Measurements from ENCODE around the gene NAV1.

The NAV1 gene

DNA sequence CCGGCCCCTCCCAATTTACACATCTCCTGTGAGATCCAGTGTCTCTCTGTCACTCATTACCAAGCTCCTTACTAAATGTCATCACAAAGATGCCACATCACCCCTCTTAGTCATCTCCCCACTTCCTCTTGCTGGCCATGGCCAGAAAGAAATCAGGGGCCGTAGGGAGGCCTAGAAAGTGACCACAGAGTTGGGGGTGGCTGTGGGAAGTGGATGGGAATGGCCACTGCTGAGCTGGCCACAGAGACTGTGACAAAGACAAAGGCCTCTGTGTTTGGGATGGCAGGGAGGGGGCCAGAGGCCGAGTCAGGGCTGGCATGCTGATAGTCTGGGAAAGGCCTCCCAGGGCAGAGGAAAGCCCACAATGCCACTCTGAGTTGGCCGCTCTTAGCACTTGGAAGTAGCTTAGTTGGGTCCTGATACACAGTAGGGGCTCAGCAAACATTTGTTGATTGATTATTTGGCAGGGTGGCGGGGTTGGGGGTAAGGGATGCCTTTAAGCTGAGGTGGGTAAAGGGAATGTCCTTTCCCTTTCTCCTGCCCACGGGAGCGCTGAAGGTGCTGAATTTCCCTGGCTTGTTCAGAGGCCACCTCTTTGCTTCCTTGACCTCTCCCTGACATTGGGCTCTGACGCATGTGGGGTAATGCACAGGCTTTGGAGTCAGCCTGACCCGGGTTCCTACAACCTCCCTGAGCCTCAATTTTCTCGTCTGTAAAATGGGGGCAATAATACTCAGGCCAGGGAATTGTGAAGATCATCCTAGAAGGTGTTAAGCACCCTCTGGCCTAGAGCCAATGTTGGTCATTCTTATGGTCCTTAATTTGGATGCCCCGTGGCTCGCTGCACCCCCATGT is 13.2 kb downstream of the NAV1 start:
- no peak for TF ChIP-seq Cebpa-rat (IDR thresholded peaks at IDR 0.05)
- peak overlapping the region; percentile 22 to 81 (median 60); a peak in 19 of 22 replicates for H3K27ac ChIP-seq
- peaks cover 0 to 44% (median 6%) of the 10 kb centered on the region in 11 experiments; a peak in 8 of 22 replicates for H3K36me3 ChIP-seq
- H3K9ac ChIP-seq = peak overlapping the region in 9 of 11 experiments; percentile 8 to 59 (median 40); a peak in 15 of 22 replicates
- no peak overlapping the region for H3K4me3 ChIP-seq
- H3K4me1 ChIP-seq = peaks cover 48 to 100% (median 83%) of the 10 kb centered on the region in 10 experiments
- H3K27me3 ChIP-seq = no peaks in the 10 kb centered on the region
- peaks cover 0 to 100% (median 47%) of the 10 kb centered on the region in 11 experiments; a peak in 17 of 22 replicates for H4K20me1 ChIP-seq
- H3K9me3 ChIP-seq (replicated peaks in 1 of 11) = no peaks in the 10 kb centered on the region
- peak overlapping the region; percentile 67 to 89 (median 80) for H3K4me2 ChIP-seq

DNA sequence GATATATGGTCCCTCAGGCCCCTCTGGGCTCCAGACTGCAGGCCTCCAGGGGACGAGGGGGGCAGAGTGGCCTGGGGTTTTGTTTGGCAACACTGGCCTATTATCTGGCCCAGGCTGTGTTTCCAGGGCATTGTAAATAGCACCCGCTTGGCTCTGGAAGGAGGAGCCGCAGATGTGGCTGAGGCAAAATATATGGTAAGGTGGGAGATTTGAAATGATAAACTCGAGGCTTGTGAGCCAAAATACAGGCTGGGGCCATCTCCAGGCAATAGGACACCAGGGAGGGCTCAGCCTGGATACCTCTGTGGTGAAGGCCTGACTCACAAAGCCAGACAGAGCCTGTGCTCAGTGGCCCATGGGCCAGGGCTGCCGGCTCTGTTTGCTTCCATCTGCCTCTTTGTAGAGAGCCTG is 14.0 kb downstream of the NAV1 start:
- no peak for TF ChIP-seq Cebpa-rat (IDR thresholded peaks at IDR 0.05)
- peaks cover 57 to 100% (median 89%) of the 10 kb centered on the region in 10 experiments for H3K4me1 ChIP-seq
- H3K27me3 ChIP-seq = no peaks in the 10 kb centered on the region

DNA sequence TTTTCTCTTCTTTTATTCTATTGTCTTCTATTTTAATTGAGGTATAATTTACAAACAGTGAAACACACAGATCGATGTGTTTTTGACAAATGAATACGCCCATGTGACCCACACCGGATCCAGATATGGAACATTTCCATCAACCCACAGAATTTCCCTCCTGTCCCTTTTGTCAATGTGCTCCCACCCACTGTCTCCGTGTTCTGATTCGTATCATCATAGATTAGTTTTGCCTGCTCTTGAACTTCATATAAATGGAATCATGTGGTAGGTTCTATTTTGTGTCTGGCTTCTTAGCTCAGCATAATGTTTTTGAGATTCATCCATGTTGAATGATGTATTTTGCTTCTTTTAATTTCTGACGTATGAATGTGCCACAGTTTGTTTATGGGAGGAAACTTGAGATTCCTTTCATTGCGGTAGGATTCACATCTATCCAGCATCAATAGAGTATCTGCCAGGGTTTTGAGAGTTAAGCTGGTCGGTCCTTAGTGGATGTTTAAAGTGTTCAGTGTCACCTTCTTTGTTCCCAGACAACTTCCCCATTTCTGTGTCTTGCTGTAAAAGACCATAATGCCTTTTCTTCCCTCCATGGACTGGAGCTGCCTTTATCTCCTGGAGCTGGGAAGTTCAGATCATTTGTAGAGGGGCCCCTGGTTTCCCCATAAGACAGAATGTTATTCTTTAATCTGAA is 14.7 kb downstream of the NAV1 start:
- Histone ChIP-seq H3K36me3 (peaks cover 0 to 31% (median 6%) of the 10 kb centered on the region in 11 experiments; a peak in 8 of 22 replicates), H3K4me3 (no peak overlapping the region), H4K20me1 (peaks cover 0 to 100% (median 59%) of the 10 kb centered on the region in 11 experiments; a peak in 17 of 22 replicates), H3K4me2 (peak overlapping the region; percentile 67 to 89 (median 80)), H3K9ac (peak overlapping the region; percentile 10 to 59 (median 40); a peak in 15 of 22 replicates), H3K27ac (peak overlapping the region in 10 of 11 experiments; percentile 35 to 81 (median 64); a peak in 20 of 22 replicates), H3K4me1 (peaks cover 57 to 96% (median 88%) of the 10 kb centered on the region in 10 experiments), H3K27me3 (no peaks in the 10 kb centered on the region), H3K9me3 (replicated peaks in 1 of 11) (no peaks in the 10 kb centered on the region)
- no peak for TF ChIP-seq Cebpa-rat (IDR thresholded peaks at IDR 0.05)

More for the DNA sequence above, 14.0 kb downstream of the NAV1 start:
- Histone ChIP-seq H3K9ac (peak overlapping the region; percentile 4 to 59 (median 40); a peak in 18 of 22 replicates), H3K4me2 (peak overlapping the region; percentile 67 to 89 (median 80)), H3K4me3 (no peak overlapping the region), H4K20me1 (peaks cover 0 to 100% (median 55%) of the 10 kb centered on the region in 11 experiments; a peak in 17 of 22 replicates), H3K27ac (peak overlapping the region in 10 of 11 experiments; percentile 12 to 81 (median 64); a peak in 18 of 22 replicates), H3K9me3 (replicated peaks in 1 of 11) (no peaks in the 10 kb centered on the region), H3K36me3 (peaks cover 0 to 36% (median 6%) of the 10 kb centered on the region in 11 experiments; a peak in 8 of 22 replicates)

DNA sequence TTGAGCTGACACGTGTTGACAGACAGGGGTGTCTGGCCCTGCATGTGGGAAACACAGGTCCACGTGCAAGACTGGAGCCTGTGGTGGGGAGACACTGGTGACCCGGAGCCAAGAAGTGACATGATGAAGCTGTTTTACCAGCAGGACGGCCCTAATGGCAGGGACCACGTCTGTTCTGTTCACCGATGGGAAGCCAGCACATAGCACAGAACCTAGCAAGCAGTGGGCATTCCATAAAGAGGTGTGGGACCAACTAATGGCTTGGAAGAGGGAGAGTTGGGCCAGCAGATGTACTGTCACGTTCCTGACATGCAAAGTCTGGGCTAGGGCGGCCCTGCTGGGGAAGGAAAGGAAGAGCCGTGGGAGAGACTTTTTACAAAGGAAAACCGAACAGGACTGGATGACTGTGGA is 15.3 kb downstream of the NAV1 start:
- Histone ChIP-seq H3K9me3 (replicated peaks in 1 of 11) (no peaks in the 10 kb centered on the region), H3K27me3 (no peaks in the 10 kb centered on the region), H3K9ac (peak overlapping the region in 3 of 11 experiments; percentile 10 to 53 (median 32); a peak in 1 of 22 replicates), H3K36me3 (peaks cover 0 to 31% (median 6%) of the 10 kb centered on the region in 11 experiments; a peak in 8 of 22 replicates), H3K27ac (peak overlapping the region in 9 of 11 experiments; percentile 51 to 81 (median 65); a peak in 17 of 22 replicates), H3K4me3 (no peak overlapping the region), H3K4me1 (peaks cover 61 to 96% (median 89%) of the 10 kb centered on the region in 10 experiments), H3K4me2 (peak overlapping the region; percentile 67 to 89 (median 80)), H4K20me1 (peaks cover 0 to 100% (median 64%) of the 10 kb centered on the region in 11 experiments; a peak in 17 of 22 replicates)
- TF ChIP-seq Cebpa-rat (IDR thresholded peaks at IDR 0.05) = no peak

DNA sequence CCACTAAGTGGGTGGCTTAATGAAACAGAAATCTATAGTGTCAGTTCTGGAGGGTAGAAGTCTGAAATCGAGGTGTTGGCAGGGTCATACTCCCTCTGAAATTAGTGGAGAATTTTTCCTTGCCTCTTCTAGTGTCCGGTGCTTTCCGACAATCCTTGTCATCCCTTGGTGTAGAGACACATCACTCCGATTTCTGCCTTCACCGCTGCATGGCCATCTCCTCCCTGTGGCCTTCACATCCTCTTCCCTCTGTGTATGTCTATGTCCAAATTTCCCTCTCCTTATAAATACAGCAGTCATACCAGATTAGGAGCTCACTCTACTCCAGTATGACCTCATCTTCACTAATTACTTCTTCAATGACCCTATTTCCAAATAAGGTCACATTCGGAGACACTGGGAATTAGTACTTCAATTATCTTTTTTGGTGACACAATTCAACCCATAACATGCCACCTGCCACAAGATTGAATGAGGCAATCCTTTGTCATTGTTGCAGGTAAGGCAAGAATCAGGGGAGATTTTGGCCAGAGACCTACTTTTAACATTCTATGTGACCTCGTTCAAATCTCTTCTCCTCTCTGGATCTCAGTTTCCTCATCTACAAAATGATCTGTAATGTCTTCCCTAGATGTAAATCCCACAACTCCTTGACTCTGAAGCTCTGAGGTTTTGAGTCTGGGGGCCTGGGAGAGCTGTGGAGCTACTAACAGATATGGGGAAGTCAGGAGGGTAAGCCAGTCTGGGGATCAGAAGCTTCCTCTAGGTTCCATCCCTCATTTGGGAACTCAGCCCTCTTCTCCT is 16.1 kb downstream of the NAV1 start:
- peak overlapping the region; percentile 67 to 89 (median 80) for H3K4me2 ChIP-seq
- peaks cover 0 to 99% (median 72%) of the 10 kb centered on the region in 11 experiments; a peak in 17 of 22 replicates for H4K20me1 ChIP-seq
- H3K4me1 ChIP-seq = peaks cover 69 to 98% (median 93%) of the 10 kb centered on the region in 10 experiments
- H3K9me3 ChIP-seq (replicated peaks in 1 of 11) = no peaks in the 10 kb centered on the region
- no peak for TF ChIP-seq Cebpa-rat (IDR thresholded peaks at IDR 0.05)
- H3K27ac ChIP-seq = peak overlapping the region in 9 of 11 experiments; percentile 46 to 79 (median 63); a peak in 18 of 22 replicates
- no peaks in the 10 kb centered on the region for H3K27me3 ChIP-seq
- peak overlapping the region in 3 of 10 experiments; percentile 16 to 37 (median 26); a peak in 4 of 20 replicates for H3K4me3 ChIP-seq
- peak overlapping the region in 8 of 11 experiments; percentile 0 to 53 (median 34); a peak in 11 of 22 replicates for H3K9ac ChIP-seq
- peaks cover 0 to 27% (median 4%) of the 10 kb centered on the region in 11 experiments; a peak in 8 of 22 replicates for H3K36me3 ChIP-seq

DNA sequence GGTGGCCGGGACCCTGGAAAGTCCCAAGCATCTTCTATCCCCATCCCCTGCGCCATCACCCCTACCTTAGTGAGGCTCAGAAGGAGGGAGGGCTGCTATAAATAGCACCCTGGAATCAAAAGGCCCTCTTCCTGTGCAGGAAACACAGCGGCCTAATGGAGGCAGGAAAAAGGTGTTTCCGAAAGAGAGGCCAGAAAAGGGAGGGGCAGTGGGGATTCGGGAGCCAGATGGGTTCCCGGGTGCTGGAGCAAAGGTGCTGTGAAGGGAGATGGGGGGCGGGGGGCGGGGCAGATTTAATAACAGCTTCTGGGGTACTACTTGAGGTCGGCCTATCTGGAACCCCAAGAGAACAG is 16.6 kb downstream of the NAV1 start:
- Histone ChIP-seq H3K36me3 (peaks cover 0 to 27% (median 4%) of the 10 kb centered on the region in 11 experiments; a peak in 8 of 22 replicates), H4K20me1 (peaks cover 0 to 99% (median 78%) of the 10 kb centered on the region in 11 experiments; a peak in 17 of 22 replicates), H3K4me1 (peaks cover 75 to 99% (median 93%) of the 10 kb centered on the region in 10 experiments)

DNA sequence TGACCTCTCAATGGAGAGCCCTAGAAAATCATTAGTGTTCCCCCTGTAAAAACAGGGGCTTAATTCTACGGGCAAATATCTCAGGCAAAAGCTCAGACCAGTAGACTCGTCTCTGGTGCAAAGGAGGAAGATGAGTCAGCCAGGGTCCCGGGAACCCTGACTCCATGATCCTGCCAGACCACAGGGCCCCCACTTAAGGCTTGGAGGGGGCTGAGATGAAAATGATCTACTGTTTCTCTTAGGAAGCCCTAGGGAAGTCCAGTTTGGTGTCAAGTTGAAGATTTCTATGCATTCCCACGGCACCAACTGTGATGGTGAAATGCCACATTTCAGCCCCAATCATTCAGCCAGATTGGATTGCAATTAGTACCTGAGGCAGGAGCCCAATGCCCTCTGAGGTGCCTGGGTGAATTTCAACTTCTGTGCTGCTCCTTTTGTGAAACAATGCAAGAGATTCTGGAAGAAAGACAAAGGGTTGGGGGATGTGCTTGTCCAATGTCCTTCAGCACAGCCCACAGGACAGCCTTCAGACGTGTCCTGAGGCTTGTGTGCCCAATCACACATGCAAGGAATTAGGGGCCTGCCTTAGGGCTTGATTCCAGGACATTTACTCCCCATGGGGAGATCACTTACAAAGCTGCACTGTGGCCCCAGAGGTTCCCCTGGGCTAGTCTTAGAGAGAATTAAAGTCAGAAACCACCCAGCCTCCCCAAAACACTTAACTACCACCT is 18.1 kb downstream of the NAV1 start:
- Histone ChIP-seq H3K27ac (peak overlapping the region in 9 of 11 experiments; percentile 37 to 79 (median 51); a peak in 18 of 22 replicates), H3K27me3 (no peaks in the 10 kb centered on the region), H3K36me3 (peaks cover 0 to 32% (median 4%) of the 10 kb centered on the region in 11 experiments; a peak in 8 of 22 replicates), H3K4me2 (peak overlapping the region; percentile 67 to 89 (median 80)), H3K4me3 (peak overlapping the region in 3 of 10 experiments; percentile 0 to 14 (median 6); a peak in 2 of 20 replicates), H3K4me1 (peaks cover 86 to 99% (median 93%) of the 10 kb centered on the region in 10 experiments), H3K9me3 (replicated peaks in 1 of 11) (no peaks in the 10 kb centered on the region), H3K9ac (peak overlapping the region; percentile 3 to 47 (median 31); a peak in 12 of 22 replicates), H4K20me1 (peaks cover 0 to 99% (median 88%) of the 10 kb centered on the region in 11 experiments; a peak in 18 of 22 replicates)
- TF ChIP-seq Cebpa-rat (IDR thresholded peaks at IDR 0.05) = no peak

More for the DNA sequence above, 16.6 kb downstream of the NAV1 start:
- H3K9ac ChIP-seq = peak overlapping the region in 8 of 11 experiments; percentile 0 to 53 (median 34); a peak in 10 of 22 replicates
- H3K4me3 ChIP-seq = peak overlapping the region in 3 of 10 experiments; percentile 16 to 37 (median 26); a peak in 4 of 20 replicates
- peak overlapping the region in 9 of 11 experiments; percentile 46 to 79 (median 59); a peak in 18 of 22 replicates for H3K27ac ChIP-seq
- H3K27me3 ChIP-seq = no peaks in the 10 kb centered on the region
- TF ChIP-seq Cebpa-rat (IDR thresholded peaks at IDR 0.05) = no peak
- peak overlapping the region; percentile 67 to 89 (median 80) for H3K4me2 ChIP-seq
- no peaks in the 10 kb centered on the region for H3K9me3 ChIP-seq (replicated peaks in 1 of 11)

Measured in BLaER1 treated with 17β-estradiol and CSF1 and Interleukin-3, amounts not matched to agents 10 nM and 100 nM (cell line).